Measurements from ENCODE around the gene OPA1. TPM values are rescaled to one million over a fixed set of nuclear protein-coding genes. Genes with fewer than 3 reads are reported as not detected.

OPA1 gene
- total and polyA plus RNA-seq, 2 experiments from 2014 or later = 24.9 to 89.9 TPM

DNA sequence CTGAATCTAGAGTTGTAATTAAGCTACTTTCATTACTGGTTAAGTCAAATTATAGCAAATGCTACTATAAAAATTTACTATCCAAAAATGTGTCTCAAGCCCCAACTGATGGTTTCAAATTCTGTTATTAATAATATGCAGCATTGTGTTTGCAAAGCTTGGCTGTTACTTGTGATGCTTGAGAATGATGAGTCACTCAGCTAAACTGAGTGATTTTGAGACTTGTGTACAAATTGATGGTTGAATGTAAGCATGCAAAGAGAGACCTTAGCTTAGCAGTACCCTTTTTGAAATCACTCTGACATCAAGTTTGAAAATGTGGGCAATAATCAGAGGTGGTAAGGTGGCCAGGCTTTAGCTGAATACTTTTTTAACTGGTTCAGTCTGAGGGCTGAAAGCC, 27.6 kb downstream of the OPA1 start (continued):
- TF ChIP-seq, protein P1, sequence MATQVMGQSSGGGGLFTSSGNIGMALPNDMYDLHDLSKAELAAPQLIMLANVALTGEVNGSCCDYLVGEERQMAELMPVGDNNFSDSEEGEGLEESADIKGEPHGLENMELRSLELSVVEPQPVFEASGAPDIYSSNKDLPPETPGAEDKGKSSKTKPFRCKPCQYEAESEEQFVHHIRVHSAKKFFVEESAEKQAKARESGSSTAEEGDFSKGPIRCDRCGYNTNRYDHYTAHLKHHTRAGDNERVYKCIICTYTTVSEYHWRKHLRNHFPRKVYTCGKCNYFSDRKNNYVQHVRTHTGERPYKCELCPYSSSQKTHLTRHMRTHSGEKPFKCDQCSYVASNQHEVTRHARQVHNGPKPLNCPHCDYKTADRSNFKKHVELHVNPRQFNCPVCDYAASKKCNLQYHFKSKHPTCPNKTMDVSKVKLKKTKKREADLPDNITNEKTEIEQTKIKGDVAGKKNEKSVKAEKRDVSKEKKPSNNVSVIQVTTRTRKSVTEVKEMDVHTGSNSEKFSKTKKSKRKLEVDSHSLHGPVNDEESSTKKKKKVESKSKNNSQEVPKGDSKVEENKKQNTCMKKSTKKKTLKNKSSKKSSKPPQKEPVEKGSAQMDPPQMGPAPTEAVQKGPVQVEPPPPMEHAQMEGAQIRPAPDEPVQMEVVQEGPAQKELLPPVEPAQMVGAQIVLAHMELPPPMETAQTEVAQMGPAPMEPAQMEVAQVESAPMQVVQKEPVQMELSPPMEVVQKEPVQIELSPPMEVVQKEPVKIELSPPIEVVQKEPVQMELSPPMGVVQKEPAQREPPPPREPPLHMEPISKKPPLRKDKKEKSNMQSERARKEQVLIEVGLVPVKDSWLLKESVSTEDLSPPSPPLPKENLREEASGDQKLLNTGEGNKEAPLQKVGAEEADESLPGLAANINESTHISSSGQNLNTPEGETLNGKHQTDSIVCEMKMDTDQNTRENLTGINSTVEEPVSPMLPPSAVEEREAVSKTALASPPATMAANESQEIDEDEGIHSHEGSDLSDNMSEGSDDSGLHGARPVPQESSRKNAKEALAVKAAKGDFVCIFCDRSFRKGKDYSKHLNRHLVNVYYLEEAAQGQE (IDR thresholded peaks at IDR 0.05; ENCODE audit: unreplicated experiment) = no peak
- TF ChIP-seq JUNB (IDR thresholded peaks at IDR 0.05; ENCODE audit: unreplicated experiment) = no peak
- TF ChIP-seq, protein P2, sequence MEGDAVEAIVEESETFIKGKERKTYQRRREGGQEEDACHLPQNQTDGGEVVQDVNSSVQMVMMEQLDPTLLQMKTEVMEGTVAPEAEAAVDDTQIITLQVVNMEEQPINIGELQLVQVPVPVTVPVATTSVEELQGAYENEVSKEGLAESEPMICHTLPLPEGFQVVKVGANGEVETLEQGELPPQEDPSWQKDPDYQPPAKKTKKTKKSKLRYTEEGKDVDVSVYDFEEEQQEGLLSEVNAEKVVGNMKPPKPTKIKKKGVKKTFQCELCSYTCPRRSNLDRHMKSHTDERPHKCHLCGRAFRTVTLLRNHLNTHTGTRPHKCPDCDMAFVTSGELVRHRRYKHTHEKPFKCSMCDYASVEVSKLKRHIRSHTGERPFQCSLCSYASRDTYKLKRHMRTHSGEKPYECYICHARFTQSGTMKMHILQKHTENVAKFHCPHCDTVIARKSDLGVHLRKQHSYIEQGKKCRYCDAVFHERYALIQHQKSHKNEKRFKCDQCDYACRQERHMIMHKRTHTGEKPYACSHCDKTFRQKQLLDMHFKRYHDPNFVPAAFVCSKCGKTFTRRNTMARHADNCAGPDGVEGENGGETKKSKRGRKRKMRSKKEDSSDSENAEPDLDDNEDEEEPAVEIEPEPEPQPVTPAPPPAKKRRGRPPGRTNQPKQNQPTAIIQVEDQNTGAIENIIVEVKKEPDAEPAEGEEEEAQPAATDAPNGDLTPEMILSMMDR (conservative IDR thresholded peaks at IDR 0.05; ENCODE audit: low read depth in 2 of 2) = no peak

DNA sequence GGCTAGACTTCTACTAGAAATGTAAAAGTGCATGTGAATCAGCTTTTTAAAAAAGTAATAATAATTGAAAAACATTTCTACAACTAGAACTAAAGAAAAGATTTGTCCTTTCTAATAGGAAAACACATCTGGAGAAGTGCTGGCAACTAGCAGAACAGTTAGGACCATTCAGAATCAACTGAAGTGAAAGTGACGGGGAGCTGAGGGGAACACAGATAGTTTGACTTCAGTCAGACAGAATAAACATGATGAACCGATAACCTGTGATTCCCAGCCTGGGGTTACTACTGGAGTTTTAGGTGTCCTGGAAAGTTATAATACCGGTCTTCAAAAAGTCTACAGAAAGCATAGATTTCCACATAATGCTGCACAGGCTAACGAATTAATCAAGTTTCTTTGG, 28.1 kb downstream of the OPA1 start:
- DNase-seq (ENCODE audit: low spot score) = no peak
- H3F3A ChIP-seq (replicated peaks; ENCODE audit: low read depth) = no peaks in the 10 kb centered on the region
- no peak overlapping the region for H3K4me3 ChIP-seq
- H3K79me2 ChIP-seq (replicated peaks; ENCODE audit: insufficient read depth) = peaks cover 7% of the 10 kb centered on the region
- H3K4me1 Mint-ChIP-seq = peaks cover 4% of the 10 kb centered on the region; the same call in 2 of the 3 replicates
- H3K4me1 ChIP-seq (ENCODE audit: insufficient read depth) = no peaks in the 10 kb centered on the region
- H3K27me3 Mint-ChIP-seq (ENCODE audit: insufficient read depth, low read depth, poor library complexity) = no peaks in the 10 kb centered on the region
- no peak overlapping the region for H3K27ac ChIP-seq (ENCODE audit: low read depth)
- no peak overlapping the region; the same call in 1 of the 2 replicates for H3K27ac Mint-ChIP-seq
- H3K4me2 ChIP-seq = no peak overlapping the region
- peaks cover 39% of the 10 kb centered on the region; the same call in 2 of the 3 replicates for H3K36me3 Mint-ChIP-seq (ENCODE audit: low read depth)
- no peak for ATAC-seq
- no peaks in the 10 kb centered on the region for H3K27me3 ChIP-seq (ENCODE audit: insufficient read depth)
- H3K36me3 ChIP-seq (ENCODE audit: insufficient read depth) = peaks cover 22% of the 10 kb centered on the region; the same call in 1 of the 2 replicates
- no peaks in the 10 kb centered on the region for H3K9me3 Mint-ChIP-seq
- no peak overlapping the region for H2AFZ ChIP-seq
- no peak overlapping the region for H3K4me3 Mint-ChIP-seq
- no peaks in the 10 kb centered on the region for H4K20me1 ChIP-seq (replicated peaks; ENCODE audit: insufficient read depth)
- no peaks in the 10 kb centered on the region for H3K9me2 ChIP-seq (ENCODE audit: insufficient read depth)
- TF ChIP-seq EZH2 (IDR thresholded peaks at IDR 0.05; ENCODE audit: low read depth, unreplicated experiment) = no peak
- TF ChIP-seq, protein P3, sequence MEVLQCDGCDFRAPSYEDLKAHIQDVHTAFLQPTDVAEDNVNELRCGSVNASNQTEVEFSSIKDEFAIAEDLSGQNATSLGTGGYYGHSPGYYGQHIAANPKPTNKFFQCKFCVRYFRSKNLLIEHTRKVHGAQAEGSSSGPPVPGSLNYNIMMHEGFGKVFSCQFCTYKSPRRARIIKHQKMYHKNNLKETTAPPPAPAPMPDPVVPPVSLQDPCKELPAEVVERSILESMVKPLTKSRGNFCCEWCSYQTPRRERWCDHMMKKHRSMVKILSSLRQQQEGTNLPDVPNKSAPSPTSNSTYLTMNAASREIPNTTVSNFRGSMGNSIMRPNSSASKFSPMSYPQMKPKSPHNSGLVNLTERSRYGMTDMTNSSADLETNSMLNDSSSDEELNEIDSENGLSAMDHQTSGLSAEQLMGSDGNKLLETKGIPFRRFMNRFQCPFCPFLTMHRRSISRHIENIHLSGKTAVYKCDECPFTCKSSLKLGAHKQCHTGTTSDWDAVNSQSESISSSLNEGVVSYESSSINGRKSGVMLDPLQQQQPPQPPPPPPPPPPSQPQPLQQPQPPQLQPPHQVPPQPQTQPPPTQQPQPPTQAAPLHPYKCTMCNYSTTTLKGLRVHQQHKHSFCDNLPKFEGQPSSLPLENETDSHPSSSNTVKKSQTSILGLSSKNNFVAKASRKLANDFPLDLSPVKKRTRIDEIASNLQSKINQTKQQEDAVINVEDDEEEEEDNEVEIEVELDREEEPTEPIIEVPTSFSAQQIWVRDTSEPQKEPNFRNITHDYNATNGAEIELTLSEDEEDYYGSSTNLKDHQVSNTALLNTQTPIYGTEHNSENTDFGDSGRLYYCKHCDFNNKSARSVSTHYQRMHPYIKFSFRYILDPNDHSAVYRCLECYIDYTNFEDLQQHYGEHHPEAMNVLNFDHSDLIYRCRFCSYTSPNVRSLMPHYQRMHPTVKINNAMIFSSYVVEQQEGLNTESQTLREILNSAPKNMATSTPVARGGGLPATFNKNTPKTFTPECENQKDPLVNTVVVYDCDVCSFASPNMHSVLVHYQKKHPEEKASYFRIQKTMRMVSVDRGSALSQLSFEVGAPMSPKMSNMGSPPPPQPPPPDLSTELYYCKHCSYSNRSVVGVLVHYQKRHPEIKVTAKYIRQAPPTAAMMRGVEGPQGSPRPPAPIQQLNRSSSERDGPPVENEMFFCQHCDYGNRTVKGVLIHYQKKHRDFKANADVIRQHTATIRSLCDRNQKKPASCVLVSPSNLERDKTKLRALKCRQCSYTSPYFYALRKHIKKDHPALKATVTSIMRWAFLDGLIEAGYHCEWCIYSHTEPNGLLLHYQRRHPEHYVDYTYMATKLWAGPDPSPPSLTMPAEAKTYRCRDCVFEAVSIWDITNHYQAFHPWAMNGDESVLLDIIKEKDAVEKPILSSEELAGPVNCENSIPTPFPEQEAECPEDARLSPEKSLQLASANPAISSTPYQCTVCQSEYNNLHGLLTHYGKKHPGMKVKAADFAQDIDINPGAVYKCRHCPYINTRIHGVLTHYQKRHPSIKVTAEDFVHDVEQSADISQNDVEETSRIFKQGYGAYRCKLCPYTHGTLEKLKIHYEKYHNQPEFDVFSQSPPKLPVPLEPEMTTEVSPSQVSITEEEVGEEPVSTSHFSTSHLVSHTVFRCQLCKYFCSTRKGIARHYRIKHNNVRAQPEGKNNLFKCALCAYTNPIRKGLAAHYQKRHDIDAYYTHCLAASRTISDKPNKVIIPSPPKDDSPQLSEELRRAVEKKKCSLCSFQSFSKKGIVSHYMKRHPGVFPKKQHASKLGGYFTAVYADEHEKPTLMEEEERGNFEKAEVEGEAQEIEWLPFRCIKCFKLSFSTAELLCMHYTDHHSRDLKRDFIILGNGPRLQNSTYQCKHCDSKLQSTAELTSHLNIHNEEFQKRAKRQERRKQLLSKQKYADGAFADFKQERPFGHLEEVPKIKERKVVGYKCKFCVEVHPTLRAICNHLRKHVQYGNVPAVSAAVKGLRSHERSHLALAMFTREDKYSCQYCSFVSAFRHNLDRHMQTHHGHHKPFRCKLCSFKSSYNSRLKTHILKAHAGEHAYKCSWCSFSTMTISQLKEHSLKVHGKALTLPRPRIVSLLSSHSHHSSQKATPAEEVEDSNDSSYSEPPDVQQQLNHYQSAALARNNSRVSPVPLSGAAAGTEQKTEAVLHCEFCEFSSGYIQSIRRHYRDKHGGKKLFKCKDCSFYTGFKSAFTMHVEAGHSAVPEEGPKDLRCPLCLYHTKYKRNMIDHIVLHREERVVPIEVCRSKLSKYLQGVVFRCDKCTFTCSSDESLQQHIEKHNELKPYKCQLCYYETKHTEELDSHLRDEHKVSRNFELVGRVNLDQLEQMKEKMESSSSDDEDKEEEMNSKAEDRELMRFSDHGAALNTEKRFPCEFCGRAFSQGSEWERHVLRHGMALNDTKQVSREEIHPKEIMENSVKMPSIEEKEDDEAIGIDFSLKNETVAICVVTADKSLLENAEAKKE (CRISPR knock-in tag; IDR thresholded peaks at IDR 0.05) = no peak
- TF ChIP-seq, protein P4, sequence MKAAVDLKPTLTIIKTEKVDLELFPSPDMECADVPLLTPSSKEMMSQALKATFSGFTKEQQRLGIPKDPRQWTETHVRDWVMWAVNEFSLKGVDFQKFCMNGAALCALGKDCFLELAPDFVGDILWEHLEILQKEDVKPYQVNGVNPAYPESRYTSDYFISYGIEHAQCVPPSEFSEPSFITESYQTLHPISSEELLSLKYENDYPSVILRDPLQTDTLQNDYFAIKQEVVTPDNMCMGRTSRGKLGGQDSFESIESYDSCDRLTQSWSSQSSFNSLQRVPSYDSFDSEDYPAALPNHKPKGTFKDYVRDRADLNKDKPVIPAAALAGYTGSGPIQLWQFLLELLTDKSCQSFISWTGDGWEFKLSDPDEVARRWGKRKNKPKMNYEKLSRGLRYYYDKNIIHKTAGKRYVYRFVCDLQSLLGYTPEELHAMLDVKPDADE (IDR thresholded peaks at IDR 0.05) = no peak
- TF ChIP-seq, protein P1 (IDR thresholded peaks at IDR 0.05; ENCODE audit: unreplicated experiment) = no peak

Data from GM23338 (cell line).